Left ventricle myocardium inferior (tissue), 1 donor: ENCODE measurements around the gene CD3E. TPM values are rescaled to one million over a fixed set of nuclear protein-coding genes. Genes with fewer than 3 reads are reported as not detected.

Experiments used
- DNase-seq: peaks from one replicate; pipeline ENCODE4 v3.0.0-alpha.2; 2020
- H3K27ac ChIP-seq: fragments of 200-600 bp; replicated peaks from 2 replicates; pipeline ENCODE4 v1.8.0; 2021
- H3K27me3 ChIP-seq: fragments of 200-600 bp; 2 replicates; pipeline ENCODE4 v1.8.0; 2021; ENCODE audit warnings: low read depth
- H3K36me3 ChIP-seq: fragments of 200-600 bp; 2 replicates; pipeline ENCODE4 v1.8.0; 2021
- H3K4me1 ChIP-seq: fragments of 200-600 bp; 2 replicates; pipeline ENCODE4 v1.8.0; 2021
- H3K4me3 ChIP-seq: fragments of 200-600 bp; 2 replicates; pipeline ENCODE4 v1.8.0; 2021; ENCODE audit warnings: mild to moderate bottlenecking, moderate library complexity
- H3K9me3 ChIP-seq: fragments of 200-600 bp; replicated peaks from 2 replicates; pipeline ENCODE4 v1.8.0; 2021
- intact Hi-C: fragments of 100-400 bp; cut with micrococcal nuclease; formaldehyde crosslinking; loops from one replicate; pipeline ENCODE4 v1.11.0; 2022
- total RNA-seq: library from RNA; stranded (reverse); fragmentation: NEBNext Ultra II Directional; extraction: Animal tissue kit (Norgen Biotek cat#: 25700); gene quantifications from one replicate; pipeline ENCODE4 v1.2.1, GENCODE V29; 2021
- TF ChIP-seq, protein P1 (sequence below): fragments of 200-600 bp; IDR thresholded peaks from 2 replicates; pipeline ENCODE4 v1.8.0; 2021; ENCODE audit warnings: antibody characterized with exemption, mild to moderate bottlenecking, borderline replicate concordance
- donor health status: DM: no; HTN: yes; CAD: no; lungs with severe emphysema.

Gene CD3E
- total RNA-seq, 1 donor from 2014 or later = 0.60 TPM

DNA sequence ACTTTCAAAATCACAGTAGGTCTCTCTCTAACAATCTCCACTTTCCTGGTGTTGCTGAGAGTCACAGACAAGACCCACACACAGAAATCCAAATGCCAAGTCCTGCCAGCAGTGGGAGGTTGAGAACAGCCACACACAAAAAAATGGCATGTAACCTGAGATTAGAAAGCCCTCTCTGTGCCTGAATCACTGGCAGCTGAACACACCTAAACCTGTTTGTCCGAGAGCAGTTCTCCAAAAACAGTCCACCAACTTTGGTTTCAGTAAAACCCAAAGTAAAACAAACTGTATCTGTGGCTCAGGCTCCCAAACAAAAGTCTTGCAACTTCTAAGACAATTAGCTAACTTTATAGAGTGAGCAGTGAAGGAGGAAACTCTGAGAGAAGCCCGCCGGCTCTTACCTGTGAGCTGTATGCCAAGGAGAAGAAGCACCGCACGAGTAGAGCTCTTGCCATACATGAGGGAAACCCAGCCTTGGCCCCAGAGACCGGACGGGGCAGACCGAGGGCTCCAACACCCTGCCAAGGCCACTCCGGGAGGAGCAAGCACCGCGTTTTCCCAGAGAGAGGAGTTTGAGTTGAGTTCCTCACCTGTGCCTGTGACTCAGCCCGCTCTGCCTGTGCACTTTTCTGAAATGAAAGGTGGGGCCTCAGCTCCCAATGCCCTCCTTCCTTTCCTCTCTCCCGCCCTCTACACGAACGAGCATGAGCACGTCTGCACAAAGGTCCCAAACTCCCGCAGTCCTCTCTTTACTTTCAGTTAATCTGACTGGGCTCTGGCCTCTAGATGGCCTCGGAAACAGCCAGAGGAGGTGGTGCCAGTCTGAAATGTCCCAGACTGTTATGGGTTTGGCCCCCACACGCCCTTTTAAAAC, 40.6 kb upstream of the CD3E start, which contains the start of gene MPZL2:
MPZL2 (minus strand) TSS at position 603 of the 874 bp plus-strand sequence; CDS start at position 459, 144 bp downstream.
- intact Hi-C loops = no loop called here
- Histone ChIP-seq H3K36me3 (peaks cover 7% of the 10 kb centered on the region), H3K4me1 (peaks cover 15% of the 10 kb centered on the region), H3K27ac (peak within 1 kb of the TSS; percentile 66), H3K27me3 (peaks cover 16% of the 10 kb centered on the region), H3K4me3 (peak within 1 kb of the TSS; percentile 64), H3K9me3 (no peaks in the 10 kb centered on the region)
- peak; percentile 20 for DNase-seq
- TF ChIP-seq, protein P1, sequence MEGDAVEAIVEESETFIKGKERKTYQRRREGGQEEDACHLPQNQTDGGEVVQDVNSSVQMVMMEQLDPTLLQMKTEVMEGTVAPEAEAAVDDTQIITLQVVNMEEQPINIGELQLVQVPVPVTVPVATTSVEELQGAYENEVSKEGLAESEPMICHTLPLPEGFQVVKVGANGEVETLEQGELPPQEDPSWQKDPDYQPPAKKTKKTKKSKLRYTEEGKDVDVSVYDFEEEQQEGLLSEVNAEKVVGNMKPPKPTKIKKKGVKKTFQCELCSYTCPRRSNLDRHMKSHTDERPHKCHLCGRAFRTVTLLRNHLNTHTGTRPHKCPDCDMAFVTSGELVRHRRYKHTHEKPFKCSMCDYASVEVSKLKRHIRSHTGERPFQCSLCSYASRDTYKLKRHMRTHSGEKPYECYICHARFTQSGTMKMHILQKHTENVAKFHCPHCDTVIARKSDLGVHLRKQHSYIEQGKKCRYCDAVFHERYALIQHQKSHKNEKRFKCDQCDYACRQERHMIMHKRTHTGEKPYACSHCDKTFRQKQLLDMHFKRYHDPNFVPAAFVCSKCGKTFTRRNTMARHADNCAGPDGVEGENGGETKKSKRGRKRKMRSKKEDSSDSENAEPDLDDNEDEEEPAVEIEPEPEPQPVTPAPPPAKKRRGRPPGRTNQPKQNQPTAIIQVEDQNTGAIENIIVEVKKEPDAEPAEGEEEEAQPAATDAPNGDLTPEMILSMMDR = no peak

DNA sequence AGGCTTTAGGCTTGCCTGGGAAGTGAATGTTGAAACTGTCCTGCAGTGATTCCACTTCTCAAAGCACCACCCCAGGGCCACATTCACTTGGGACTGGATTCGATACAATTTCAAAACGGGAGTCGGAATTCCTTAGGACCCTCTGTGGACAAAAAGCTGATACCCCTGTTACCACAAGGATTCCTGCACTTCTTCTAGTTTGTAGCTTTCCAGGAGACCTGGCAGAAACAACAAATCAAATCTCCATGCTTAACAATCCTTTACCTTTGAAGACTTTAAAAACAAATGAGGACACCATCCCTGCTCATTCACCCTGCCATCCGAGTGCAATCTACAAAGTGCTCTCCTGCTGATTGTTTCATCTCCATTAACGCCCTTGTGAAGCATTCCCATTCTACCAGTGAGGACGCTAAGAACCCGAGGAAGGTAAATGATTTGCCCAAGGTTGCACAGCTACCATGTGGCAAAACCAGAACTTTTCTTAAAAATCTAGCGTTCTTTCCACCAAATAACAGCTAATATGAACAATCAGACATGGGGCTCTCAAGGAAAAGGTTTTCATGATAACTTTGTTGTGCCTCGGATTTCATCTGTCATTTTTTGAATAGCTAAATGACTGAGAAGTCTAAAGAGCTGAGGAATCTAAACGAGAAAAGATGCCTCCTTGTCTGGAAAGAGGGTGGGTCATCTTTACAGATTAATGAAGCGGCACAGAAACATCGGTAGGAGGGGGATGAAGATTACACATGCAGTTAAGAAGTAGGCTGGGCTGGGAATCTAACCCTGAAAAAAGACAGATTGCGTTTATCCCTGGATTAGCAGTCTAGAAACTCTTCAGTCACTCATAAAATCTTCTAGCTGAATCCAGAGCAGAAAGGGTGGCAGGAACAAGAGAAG, 39.7 kb upstream of the CD3E start:
- DNase-seq = no peak
- Histone ChIP-seq H3K4me3 (peak overlapping the region; percentile 64), H3K36me3 (no peaks in the 10 kb centered on the region), H3K27me3 (peaks cover 16% of the 10 kb centered on the region), H3K27ac (peak overlapping the region; percentile 66), H3K4me1 (peaks cover 15% of the 10 kb centered on the region), H3K9me3 (no peaks in the 10 kb centered on the region)
- intact Hi-C loops = no loop called here
- TF ChIP-seq, protein P1 = no peak

DNA sequence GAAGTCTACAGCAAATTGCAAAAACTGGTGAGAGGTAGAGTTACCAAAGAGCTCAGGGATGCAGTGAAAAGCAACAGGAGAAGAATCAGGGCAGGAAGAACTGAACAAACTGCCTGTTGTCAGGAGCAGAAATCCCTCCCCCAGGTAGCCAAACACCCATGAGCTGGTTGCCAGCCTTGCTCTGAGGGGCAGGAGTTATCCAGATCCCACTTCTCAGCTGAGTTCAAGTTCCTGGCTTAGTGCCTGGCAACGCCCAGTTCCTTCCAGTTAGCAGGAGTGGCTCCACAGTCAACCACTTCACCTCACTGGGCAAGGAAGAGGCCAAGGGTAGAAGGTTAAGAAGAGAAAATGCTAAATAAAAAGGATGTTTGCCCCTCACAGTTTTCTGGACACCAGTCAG, 38.6 kb upstream of the CD3E start:
- Histone ChIP-seq H3K4me1 (peaks cover 15% of the 10 kb centered on the region), H3K27ac (no peak overlapping the region), H3K9me3 (no peaks in the 10 kb centered on the region), H3K36me3 (no peaks in the 10 kb centered on the region), H3K4me3 (no peak overlapping the region), H3K27me3 (peaks cover 16% of the 10 kb centered on the region)
- peak; percentile 20 for DNase-seq
- intact Hi-C loops = no loop called here
- TF ChIP-seq, protein P1 = no peak

DNA sequence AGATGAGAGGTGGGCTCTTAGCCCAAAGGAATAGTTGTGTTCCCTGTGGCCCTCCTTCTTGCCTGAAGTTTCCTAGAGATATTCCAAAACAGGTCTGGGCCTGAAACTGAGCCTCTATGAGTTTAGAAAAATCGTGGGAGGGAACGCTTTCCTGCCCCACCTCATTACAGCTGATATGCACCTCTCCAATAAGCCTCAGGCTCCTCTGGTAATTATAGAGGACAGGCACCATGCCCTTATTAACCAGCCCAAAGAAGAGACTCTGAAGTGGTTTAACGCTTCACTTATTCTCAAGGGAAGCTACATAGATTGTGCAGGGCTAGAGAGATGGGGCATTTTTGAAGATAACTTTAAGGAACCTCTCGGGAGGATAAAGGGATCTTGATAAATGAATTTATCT, 37.0 kb upstream of the CD3E start:
- DNase-seq = no peak
- H3K27me3 ChIP-seq = peaks cover 13% of the 10 kb centered on the region
- no peaks in the 10 kb centered on the region for H3K9me3 ChIP-seq
- peaks cover 15% of the 10 kb centered on the region for H3K4me1 ChIP-seq
- H3K4me3 ChIP-seq = no peak overlapping the region
- H3K36me3 ChIP-seq = no peaks in the 10 kb centered on the region
- intact Hi-C loops = no loop called here
- TF ChIP-seq, protein P1 = no peak
- H3K27ac ChIP-seq = no peak overlapping the region

DNA sequence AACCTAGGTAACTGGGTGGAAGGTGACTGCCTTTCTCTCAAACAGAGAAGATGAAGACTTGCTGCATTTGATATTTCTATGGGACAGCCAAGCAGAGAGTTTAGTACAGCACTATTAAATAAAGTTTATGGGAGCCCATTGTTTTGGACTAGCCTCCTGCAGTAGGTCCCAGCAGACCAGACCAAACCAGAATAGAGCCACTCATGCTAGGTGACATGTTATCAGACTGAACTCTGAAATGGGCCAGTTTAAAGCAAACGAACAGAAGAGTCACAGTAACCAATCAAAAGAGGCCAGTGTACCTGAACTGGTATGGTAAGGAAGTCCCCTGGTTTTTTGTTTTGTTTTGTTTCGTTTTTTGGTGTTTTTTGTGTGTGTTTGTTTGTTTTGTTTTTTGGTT, 32.5 kb upstream of the CD3E start:
- Histone ChIP-seq H3K9me3 (no peaks in the 10 kb centered on the region), H3K36me3 (no peaks in the 10 kb centered on the region), H3K27ac (no peak overlapping the region), H3K4me1 (no peaks in the 10 kb centered on the region), H3K4me3 (no peak overlapping the region), H3K27me3 (peaks cover 14% of the 10 kb centered on the region)
- TF ChIP-seq, protein P1 = no peak
- no peak for DNase-seq
- intact Hi-C loops = no loop called here
